SK-N-SH treated with all-trans-retinoic acid at 6 μM for 48 hours (cell line): ENCODE measurements around the gene PPFIA4.

Source experiments
- ATAC-seq: fragments of 200-7000 bp; cut with Tn5 transposase; 3 replicates; pipeline ENCODE4 v1.9.1; 2020; ENCODE audit warnings: mild to moderate bottlenecking, moderate library complexity
- ARNTL ChIP-seq: fragments of 450-650 bp; formaldehyde crosslinking; IDR thresholded peaks from 2 replicates; pipeline ENCODE4 v1.5.0; 2020; ENCODE audit warnings: low read depth, mild to moderate bottlenecking, moderate library complexity, borderline replicate concordance
- BACH2 ChIP-seq: fragments of 250-450 bp; sonication (Bioruptor Pico); IDR thresholded peaks from 2 replicates; pipeline ENCODE4 v1.9.0; 2021; ENCODE audit warnings: mild to moderate bottlenecking, borderline replicate concordance
- CSDC2 ChIP-seq: fragments of 250-450 bp; sonication (Bioruptor Pico); IDR thresholded peaks from 2 replicates; pipeline ENCODE4 v1.5.0; 2020; ENCODE audit warnings: mild to moderate bottlenecking, moderate library complexity
- ESRRG ChIP-seq: fragments of 250-450 bp; sonication (Bioruptor Pico); IDR thresholded peaks from 2 replicates; pipeline ENCODE4 v1.6.1; 2021; ENCODE audit warnings: mild to moderate bottlenecking
- GLIS3 ChIP-seq: fragments of 250-450 bp; sonication (Bioruptor Pico); IDR thresholded peaks from 2 replicates; pipeline ENCODE4 v1.5.0; 2020; ENCODE audit warnings: mild to moderate bottlenecking, moderate library complexity
- PPARA ChIP-seq: fragments of 250-450 bp; sonication (Bioruptor Pico); IDR thresholded peaks from 2 replicates; pipeline ENCODE4 v1.5.0; 2020; ENCODE audit warnings: mild to moderate bottlenecking, borderline replicate concordance
- RARB ChIP-seq: fragments of 250-450 bp; sonication (Bioruptor Pico); IDR thresholded peaks from 2 replicates; pipeline ENCODE4 v1.8.0; 2021; ENCODE audit warnings: mild to moderate bottlenecking, moderate library complexity
- SNAI2 ChIP-seq: fragments of 250-450 bp; sonication (Bioruptor Pico); IDR thresholded peaks from 2 replicates; pipeline ENCODE4 v1.5.0; 2020; ENCODE audit warnings: mild to moderate bottlenecking, moderate library complexity
- TCF4 ChIP-seq: fragments of 250-450 bp; sonication (Bioruptor Pico); IDR thresholded peaks from 2 replicates; pipeline ENCODE4 v1.8.0; 2021; ENCODE audit warnings: mild to moderate bottlenecking, moderate library complexity, borderline replicate concordance
- TOX ChIP-seq: fragments of 250-450 bp; sonication (Bioruptor Pico); IDR thresholded peaks from 2 replicates; pipeline ENCODE4 v1.8.0; 2021; ENCODE audit warnings: mild to moderate bottlenecking, moderate library complexity, borderline replicate concordance
- ZC3H10 ChIP-seq: fragments of 250-450 bp; sonication (Bioruptor Pico); IDR thresholded peaks from 2 replicates; pipeline ENCODE4 v1.5.1; 2021; ENCODE audit warnings: mild to moderate bottlenecking, moderate library complexity
- ZFP3 ChIP-seq: fragments of 250-450 bp; sonication (Bioruptor Pico); IDR thresholded peaks from 2 replicates; pipeline ENCODE4 v1.5.0; 2020; ENCODE audit warnings: mild to moderate bottlenecking, moderate library complexity
- ZFP30 ChIP-seq: fragments of 450-650 bp; formaldehyde crosslinking; IDR thresholded peaks from 2 replicates; pipeline ENCODE4 v1.5.0; 2022; ENCODE audit warnings: mild to moderate bottlenecking, moderate library complexity
- ZNF565 ChIP-seq: fragments of 450-650 bp; formaldehyde crosslinking; conservative IDR thresholded peaks from 2 replicates; pipeline ENCODE4 v1.5.0; 2020; ENCODE audit warnings: low read depth, mild to moderate bottlenecking, moderate library complexity
- ZNF70 ChIP-seq: fragments of 450-650 bp; formaldehyde crosslinking; IDR thresholded peaks from 2 replicates; pipeline ENCODE4 v1.5.0; 2020; ENCODE audit warnings: mild to moderate bottlenecking, moderate library complexity
- ZNF8 ChIP-seq: fragments of 450-650 bp; formaldehyde crosslinking; IDR thresholded peaks from 2 replicates; pipeline ENCODE4 v1.5.0; 2020; ENCODE audit warnings: mild to moderate bottlenecking, moderate library complexity
- TF ChIP-seq, protein P1 (sequence below): fragments of 250-450 bp; sonication (Bioruptor Pico); IDR thresholded peaks from 2 replicates; pipeline ENCODE4 v1.8.0; 2020; ENCODE audit warnings: mild to moderate bottlenecking, moderate library complexity, borderline replicate concordance
- TF ChIP-seq, protein P2 (sequence below): fragments of 250-450 bp; sonication (Bioruptor Pico); IDR thresholded peaks from 2 replicates; pipeline ENCODE4 v1.8.0; 2021; ENCODE audit warnings: low read depth, mild to moderate bottlenecking, moderate library complexity, borderline replicate concordance
- TF ChIP-seq, protein P3 (sequence below): fragments of 250-450 bp; sonication (Bioruptor Pico); IDR thresholded peaks from 2 replicates; pipeline ENCODE4 v1.5.0; 2020; ENCODE audit warnings: mild to moderate bottlenecking, moderate library complexity
- TF ChIP-seq, protein P4 (sequence below): fragments of 250-450 bp; sonication (Bioruptor Pico); IDR thresholded peaks from 2 replicates; pipeline ENCODE4 v1.5.1; 2020; ENCODE audit warnings: low read depth, mild to moderate bottlenecking, moderate library complexity
- TF ChIP-seq, protein P5 (sequence below): fragments of 250-450 bp; sonication (Bioruptor Pico); IDR thresholded peaks from 2 replicates; pipeline ENCODE4 v1.5.1; 2021; ENCODE audit warnings: mild to moderate bottlenecking, moderate library complexity

The PPFIA4 gene

DNA sequence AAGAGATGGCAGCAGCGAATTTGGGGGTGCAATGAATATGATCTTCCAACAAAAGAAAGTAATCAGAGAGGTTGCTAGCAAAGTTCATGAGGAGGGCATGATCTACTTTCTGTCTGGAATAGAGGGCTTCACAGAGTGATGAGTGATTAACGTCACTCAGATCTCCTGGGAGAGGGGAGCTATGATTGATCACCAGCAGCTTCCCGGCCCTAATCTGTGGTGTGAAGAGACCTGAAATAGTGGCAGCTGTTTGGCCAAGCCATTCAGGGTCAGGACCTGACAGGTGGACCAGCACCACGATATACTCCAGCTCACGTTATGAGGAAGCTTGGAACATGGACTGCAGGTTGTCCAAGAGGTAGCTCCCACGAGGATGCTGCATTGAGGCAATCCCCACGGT lies 39.0 kb upstream of the PPFIA4 start:
- ATAC-seq: no peak
- TF ChIP-seq, protein P1, sequence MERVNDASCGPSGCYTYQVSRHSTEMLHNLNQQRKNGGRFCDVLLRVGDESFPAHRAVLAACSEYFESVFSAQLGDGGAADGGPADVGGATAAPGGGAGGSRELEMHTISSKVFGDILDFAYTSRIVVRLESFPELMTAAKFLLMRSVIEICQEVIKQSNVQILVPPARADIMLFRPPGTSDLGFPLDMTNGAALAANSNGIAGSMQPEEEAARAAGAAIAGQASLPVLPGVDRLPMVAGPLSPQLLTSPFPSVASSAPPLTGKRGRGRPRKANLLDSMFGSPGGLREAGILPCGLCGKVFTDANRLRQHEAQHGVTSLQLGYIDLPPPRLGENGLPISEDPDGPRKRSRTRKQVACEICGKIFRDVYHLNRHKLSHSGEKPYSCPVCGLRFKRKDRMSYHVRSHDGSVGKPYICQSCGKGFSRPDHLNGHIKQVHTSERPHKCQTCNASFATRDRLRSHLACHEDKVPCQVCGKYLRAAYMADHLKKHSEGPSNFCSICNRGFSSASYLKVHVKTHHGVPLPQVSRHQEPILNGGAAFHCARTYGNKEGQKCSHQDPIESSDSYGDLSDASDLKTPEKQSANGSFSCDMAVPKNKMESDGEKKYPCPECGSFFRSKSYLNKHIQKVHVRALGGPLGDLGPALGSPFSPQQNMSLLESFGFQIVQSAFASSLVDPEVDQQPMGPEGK (CRISPR knock-in tag): no peak
- TF ChIP-seq ZFP3 (CRISPR knock-in tag): no peak
- TF ChIP-seq ZNF8: no peak
- TF ChIP-seq ZNF70: no peak
- no peak for TF ChIP-seq ESRRG (CRISPR knock-in tag)
- no peak for TF ChIP-seq GLIS3 (CRISPR knock-in tag)
- TF ChIP-seq, protein P2, sequence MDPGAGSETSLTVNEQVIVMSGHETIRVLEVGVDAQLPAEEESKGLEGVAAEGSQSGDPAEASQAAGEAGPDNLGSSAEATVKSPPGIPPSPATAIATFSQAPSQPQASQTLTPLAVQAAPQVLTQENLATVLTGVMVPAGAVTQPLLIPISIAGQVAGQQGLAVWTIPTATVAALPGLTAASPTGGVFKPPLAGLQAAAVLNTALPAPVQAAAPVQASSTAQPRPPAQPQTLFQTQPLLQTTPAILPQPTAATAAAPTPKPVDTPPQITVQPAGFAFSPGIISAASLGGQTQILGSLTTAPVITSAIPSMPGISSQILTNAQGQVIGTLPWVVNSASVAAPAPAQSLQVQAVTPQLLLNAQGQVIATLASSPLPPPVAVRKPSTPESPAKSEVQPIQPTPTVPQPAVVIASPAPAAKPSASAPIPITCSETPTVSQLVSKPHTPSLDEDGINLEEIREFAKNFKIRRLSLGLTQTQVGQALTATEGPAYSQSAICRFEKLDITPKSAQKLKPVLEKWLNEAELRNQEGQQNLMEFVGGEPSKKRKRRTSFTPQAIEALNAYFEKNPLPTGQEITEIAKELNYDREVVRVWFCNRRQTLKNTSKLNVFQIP: no peak
- TF ChIP-seq TOX (CRISPR knock-in tag): no peak
- TF ChIP-seq PPARA: no peak
- no peak for TF ChIP-seq ZC3H10 (CRISPR knock-in tag)
- no peak for TF ChIP-seq ZFP30 (CRISPR knock-in tag)
- TF ChIP-seq RARB (CRISPR knock-in tag): no peak
- TF ChIP-seq CSDC2 (CRISPR knock-in tag): no peak
- TF ChIP-seq, protein P3, sequence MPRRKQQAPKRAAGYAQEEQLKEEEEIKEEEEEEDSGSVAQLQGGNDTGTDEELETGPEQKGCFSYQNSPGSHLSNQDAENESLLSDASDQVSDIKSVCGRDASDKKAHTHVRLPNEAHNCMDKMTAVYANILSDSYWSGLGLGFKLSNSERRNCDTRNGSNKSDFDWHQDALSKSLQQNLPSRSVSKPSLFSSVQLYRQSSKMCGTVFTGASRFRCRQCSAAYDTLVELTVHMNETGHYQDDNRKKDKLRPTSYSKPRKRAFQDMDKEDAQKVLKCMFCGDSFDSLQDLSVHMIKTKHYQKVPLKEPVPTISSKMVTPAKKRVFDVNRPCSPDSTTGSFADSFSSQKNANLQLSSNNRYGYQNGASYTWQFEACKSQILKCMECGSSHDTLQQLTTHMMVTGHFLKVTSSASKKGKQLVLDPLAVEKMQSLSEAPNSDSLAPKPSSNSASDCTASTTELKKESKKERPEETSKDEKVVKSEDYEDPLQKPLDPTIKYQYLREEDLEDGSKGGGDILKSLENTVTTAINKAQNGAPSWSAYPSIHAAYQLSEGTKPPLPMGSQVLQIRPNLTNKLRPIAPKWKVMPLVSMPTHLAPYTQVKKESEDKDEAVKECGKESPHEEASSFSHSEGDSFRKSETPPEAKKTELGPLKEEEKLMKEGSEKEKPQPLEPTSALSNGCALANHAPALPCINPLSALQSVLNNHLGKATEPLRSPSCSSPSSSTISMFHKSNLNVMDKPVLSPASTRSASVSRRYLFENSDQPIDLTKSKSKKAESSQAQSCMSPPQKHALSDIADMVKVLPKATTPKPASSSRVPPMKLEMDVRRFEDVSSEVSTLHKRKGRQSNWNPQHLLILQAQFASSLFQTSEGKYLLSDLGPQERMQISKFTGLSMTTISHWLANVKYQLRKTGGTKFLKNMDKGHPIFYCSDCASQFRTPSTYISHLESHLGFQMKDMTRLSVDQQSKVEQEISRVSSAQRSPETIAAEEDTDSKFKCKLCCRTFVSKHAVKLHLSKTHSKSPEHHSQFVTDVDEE (CRISPR knock-in tag): no peak

DNA sequence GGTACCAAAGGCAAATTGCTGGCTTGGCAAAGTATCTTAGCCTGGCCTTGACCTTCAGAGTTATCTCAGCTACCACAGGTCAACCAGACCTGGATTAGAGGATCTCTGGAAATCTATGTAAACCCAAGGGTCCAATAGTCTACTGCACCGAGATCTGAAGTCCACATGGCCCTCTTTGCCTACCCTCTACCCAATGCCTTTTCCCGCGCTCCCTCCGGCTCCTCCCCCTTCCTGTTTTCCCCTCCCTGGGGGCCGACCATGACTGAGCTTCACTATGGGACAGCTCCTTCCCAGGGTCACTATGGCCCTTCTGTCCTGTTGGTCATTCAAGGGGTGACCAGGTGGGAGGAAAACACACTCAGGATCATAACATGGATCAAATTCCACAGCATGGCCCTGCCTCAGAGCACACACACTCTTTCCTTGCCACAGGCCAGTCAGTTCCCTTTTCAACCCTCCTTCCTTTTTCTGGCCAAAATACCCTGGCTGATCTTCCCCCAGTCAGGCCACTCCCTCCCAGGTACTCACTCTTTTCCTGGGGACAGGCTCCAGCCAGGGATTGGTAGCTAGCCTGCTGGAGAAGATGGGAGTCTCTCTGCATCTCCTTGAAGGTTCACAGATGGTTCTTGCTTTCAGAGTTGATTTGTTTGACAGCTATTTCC lies 38.2 kb upstream of the PPFIA4 start:
- ATAC-seq: no peak
- TF ChIP-seq ZFP3 (CRISPR knock-in tag): no peak
- TF ChIP-seq ZNF565 (CRISPR knock-in tag): no peak
- no peak for TF ChIP-seq ESRRG (CRISPR knock-in tag)
- TF ChIP-seq SNAI2 (CRISPR knock-in tag): no peak
- TF ChIP-seq, protein P4, sequence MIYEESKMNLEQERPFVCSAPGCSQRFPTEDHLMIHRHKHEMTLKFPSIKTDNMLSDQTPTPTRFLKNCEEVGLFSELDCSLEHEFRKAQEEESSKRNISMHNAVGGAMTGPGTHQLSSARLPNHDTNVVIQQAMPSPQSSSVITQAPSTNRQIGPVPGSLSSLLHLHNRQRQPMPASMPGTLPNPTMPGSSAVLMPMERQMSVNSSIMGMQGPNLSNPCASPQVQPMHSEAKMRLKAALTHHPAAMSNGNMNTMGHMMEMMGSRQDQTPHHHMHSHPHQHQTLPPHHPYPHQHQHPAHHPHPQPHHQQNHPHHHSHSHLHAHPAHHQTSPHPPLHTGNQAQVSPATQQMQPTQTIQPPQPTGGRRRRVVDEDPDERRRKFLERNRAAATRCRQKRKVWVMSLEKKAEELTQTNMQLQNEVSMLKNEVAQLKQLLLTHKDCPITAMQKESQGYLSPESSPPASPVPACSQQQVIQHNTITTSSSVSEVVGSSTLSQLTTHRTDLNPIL (CRISPR knock-in tag): no peak

DNA sequence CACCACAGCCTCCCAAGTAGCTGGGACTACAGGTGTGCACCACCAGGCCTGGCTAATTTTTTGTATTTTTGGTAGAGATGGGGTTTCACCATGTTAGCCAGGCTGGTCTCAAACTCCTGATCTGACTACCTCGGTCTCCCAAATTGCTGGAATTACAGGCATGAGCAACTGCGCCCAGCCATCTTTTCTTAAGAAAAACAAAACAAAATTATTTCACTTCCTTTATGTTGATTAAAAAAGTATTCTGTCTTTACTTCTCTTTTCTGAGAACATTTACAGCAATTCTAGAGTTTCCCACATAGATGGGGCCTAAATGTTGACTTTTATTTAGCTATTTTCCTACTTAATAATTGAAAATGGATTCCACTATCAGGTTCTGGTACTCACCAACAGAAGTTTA lies 36.4 kb upstream of the PPFIA4 start:
- ATAC-seq: no peak
- TF ChIP-seq TOX (CRISPR knock-in tag) (no peak), ARNTL (CRISPR knock-in tag) (no peak), BACH2 (CRISPR knock-in tag) (no peak), GLIS3 (CRISPR knock-in tag) (no peak), ZNF70 (no peak), ZFP3 (CRISPR knock-in tag) (no peak), SNAI2 (CRISPR knock-in tag) (no peak), ZNF565 (CRISPR knock-in tag) (no peak), RARB (CRISPR knock-in tag) (no peak), TCF4 (CRISPR knock-in tag) (no peak), ESRRG (CRISPR knock-in tag) (no peak), PPARA (no peak), ZC3H10 (CRISPR knock-in tag) (no peak), ZNF8 (no peak)
- TF ChIP-seq, protein P3 (CRISPR knock-in tag): no peak
- TF ChIP-seq, protein P4 (CRISPR knock-in tag): no peak
- TF ChIP-seq, protein P5, sequence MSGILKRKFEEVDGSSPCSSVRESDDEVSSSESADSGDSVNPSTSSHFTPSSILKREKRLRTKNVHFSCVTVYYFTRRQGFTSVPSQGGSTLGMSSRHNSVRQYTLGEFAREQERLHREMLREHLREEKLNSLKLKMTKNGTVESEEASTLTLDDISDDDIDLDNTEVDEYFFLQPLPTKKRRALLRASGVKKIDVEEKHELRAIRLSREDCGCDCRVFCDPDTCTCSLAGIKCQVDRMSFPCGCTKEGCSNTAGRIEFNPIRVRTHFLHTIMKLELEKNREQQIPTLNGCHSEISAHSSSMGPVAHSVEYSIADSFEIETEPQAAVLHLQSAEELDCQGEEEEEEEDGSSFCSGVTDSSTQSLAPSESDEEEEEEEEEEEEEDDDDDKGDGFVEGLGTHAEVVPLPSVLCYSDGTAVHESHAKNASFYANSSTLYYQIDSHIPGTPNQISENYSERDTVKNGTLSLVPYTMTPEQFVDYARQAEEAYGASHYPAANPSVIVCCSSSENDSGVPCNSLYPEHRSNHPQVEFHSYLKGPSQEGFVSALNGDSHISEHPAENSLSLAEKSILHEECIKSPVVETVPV (CRISPR knock-in tag): no peak
- TF ChIP-seq, protein P2: no peak
